Suprapubic skin (tissue), 4 donors: ENCODE data around the gene MSRB3. TPM values are rescaled to one million over a fixed set of nuclear protein-coding genes. Genes with fewer than 3 reads are reported as not detected.

Experiments
- DNase-seq, 2 donors: peaks; one replicate each; pipeline ENCODE4 v3.0.0-alpha.2; 2019; ENCODE audit warnings: low spot score in 2 of 2
- H3K27ac ChIP-seq: fragments of 200-600 bp; sonication (generic); one replicate; pipeline ENCODE4 v1.5.1; 2019
- H3K27me3 ChIP-seq: fragments of 200-600 bp; sonication (generic); one replicate; pipeline ENCODE4 v1.5.1; 2019
- H3K36me3 ChIP-seq: fragments of 200-600 bp; sonication (generic); one replicate; pipeline ENCODE4 v1.5.1; 2019
- H3K4me1 ChIP-seq: fragments of 200-600 bp; sonication (generic); one replicate; pipeline ENCODE4 v1.5.1; 2019
- H3K4me3 ChIP-seq: fragments of 200-600 bp; sonication (generic); one replicate; pipeline ENCODE4 v1.5.1; 2019; ENCODE audit warnings: mild to moderate bottlenecking
- H3K9me3 ChIP-seq: fragments of 200-600 bp; sonication (generic); one replicate; pipeline ENCODE4 v1.5.1; 2019
- EP300 ChIP-seq: sonication (generic); formaldehyde crosslinking; IDR thresholded peaks from one replicate; pipeline ENCODE4 v1.6.1; 2017; ENCODE audit warnings: antibody characterized with exemption
- POLR2A ChIP-seq, 2 donors: fragments of 450-650 bp; IDR thresholded peaks; one replicate each; pipeline ENCODE4 v1.6.1; 2017; ENCODE audit warnings: antibody characterized with exemption in 2 of 2, mild to moderate bottlenecking in 2 of 2, moderate library complexity in 2 of 2
- POLR2AphosphoS5 ChIP-seq, 3 donors: sonication (generic); formaldehyde crosslinking; IDR thresholded peaks; one replicate each; pipeline ENCODE4 v1.6.1; 2017; ENCODE audit warnings: antibody characterized with exemption in 3 of 3
- WGBS: methylation state at CpG from one replicate; pipeline ENCODE4 v1.1.5; 2018; 5-methylcytosine and 5-hydroxymethylcytosine counted together
- total RNA-seq, 4 donors: library from RNA; depleted of rRNA; stranded (reverse); fragments of >200 nt; gene quantifications; one replicate each; pipeline ENCODE4 v1.1.0, GENCODE V29; 2016
- TF ChIP-seq, protein P1 (sequence below), 2 donors: fragments of 200-600 bp in 1 of 2; fragments of 450-650 bp in 1 of 2; sonication (generic) in 1 of 2; IDR thresholded peaks; one replicate each; pipeline ENCODE4 v1.5.1; 2016 to 2019; ENCODE audit warnings: antibody characterized with exemption in 2 of 2, mild to moderate bottlenecking in 1 of 2, moderate library complexity in 1 of 2

MSRB3 gene
- total RNA-seq, 4 donors from 2014 or later: 5.2 to 16.9 (median 9.8) TPM

DNA sequence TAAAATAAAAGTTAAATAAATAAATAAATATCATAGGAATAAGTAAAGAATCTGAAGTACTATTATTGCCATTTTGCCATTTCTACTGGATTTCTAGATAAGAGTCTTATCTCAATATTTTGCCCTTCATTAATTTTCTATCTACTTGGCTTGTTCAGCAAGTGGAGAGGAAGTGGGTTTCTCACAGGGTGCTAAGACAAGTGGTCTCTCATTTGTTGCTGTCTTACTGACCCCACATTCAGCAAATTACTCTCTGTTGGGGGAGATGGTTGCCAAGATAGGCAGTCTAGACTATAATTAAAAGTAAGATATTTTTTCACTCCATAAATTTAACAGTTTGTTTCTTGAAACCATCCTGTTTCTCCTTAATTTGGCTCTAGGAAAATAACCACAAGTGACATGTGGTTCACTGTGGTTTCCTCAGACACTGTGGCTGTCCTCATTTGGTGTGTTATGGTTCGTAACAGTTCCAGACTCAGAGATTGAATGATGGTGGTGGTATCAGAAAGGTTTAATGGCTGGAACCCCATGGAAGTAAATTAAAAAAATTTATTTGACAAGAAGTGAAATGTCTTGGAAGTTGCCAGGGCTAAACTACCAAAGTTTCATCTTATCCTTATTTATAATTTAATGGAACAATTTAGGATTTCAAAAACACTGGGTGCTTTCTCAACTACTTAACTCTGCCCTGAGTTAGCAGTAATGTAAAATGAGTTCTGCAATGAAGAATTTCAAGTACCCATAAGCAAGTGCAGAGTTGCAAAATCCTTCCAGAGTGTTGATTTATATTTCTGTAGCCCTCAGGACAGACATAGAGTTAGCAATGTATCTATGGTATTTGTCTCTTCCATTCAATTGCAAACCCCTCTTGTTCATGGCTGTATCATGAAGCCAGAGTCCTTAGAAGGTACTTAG, 214.8 kb downstream of the MSRB3 start:
- Histone ChIP-seq H3K27ac (no peak overlapping the region), H3K9me3 (no peaks in the 10 kb centered on the region), H3K27me3 (no peaks in the 10 kb centered on the region), H3K4me1 (no peaks in the 10 kb centered on the region), H3K36me3 (no peaks in the 10 kb centered on the region), H3K4me3 (no peak overlapping the region)
- TF ChIP-seq POLR2A (IDR thresholded peaks at IDR 0.05) (no peak), EP300 (no peak), POLR2AphosphoS5 (IDR thresholded peaks at IDR 0.05) (no peak)
- TF ChIP-seq, protein P1, sequence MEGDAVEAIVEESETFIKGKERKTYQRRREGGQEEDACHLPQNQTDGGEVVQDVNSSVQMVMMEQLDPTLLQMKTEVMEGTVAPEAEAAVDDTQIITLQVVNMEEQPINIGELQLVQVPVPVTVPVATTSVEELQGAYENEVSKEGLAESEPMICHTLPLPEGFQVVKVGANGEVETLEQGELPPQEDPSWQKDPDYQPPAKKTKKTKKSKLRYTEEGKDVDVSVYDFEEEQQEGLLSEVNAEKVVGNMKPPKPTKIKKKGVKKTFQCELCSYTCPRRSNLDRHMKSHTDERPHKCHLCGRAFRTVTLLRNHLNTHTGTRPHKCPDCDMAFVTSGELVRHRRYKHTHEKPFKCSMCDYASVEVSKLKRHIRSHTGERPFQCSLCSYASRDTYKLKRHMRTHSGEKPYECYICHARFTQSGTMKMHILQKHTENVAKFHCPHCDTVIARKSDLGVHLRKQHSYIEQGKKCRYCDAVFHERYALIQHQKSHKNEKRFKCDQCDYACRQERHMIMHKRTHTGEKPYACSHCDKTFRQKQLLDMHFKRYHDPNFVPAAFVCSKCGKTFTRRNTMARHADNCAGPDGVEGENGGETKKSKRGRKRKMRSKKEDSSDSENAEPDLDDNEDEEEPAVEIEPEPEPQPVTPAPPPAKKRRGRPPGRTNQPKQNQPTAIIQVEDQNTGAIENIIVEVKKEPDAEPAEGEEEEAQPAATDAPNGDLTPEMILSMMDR (IDR thresholded peaks at IDR 0.05): no peak
- 65% methylated on average over 1 of the region's 1 CpG for WGBS
- DNase-seq: no peak

DNA sequence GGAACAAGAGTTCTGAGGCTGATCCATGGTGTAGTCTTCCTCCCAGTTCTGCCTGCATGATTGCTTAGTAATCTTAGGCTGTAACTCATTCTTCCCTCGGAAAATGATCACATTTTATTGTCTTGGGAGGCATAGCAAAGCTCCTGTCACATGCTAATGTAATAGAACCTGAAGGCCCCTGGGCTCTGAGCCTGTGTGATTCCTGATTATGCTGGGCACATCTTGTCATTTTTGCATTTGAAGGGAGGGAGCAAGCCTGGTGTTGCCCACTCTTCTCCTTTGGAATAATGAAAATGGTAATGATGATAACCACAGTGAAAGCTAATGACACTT, 215.4 kb downstream of the MSRB3 start:
- Histone ChIP-seq H3K4me1 (no peaks in the 10 kb centered on the region), H3K9me3 (no peaks in the 10 kb centered on the region), H3K4me3 (no peak overlapping the region), H3K27me3 (no peaks in the 10 kb centered on the region), H3K27ac (no peak overlapping the region), H3K36me3 (no peaks in the 10 kb centered on the region)
- 77% methylated on average over 1 of the region's 1 CpG for WGBS
- TF ChIP-seq POLR2AphosphoS5 (IDR thresholded peaks at IDR 0.05): no peak
- TF ChIP-seq POLR2A (IDR thresholded peaks at IDR 0.05): no peak
- no peak for TF ChIP-seq EP300
- TF ChIP-seq, protein P1 (IDR thresholded peaks at IDR 0.05): no peak
- no peak for DNase-seq

DNA sequence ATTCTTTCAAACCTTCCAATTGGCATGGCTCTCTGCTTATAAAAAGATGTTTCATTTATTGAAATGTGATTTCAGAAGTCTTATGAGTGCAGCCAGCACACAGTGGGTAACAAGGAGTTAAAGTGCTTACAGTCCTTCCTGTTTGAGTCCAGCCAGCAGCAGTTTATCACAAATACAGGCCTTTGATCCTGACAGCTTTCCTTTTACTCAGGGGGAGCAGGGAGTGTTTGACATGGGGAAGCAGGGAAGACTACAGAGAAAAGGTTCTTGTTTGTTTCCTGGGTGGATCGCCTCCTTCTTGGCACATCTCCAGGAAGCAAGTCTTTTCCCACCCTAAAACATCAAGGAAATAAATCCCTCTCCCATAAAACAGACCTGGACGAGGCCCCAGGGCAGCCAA, 216.1 kb downstream of the MSRB3 start:
- no peak overlapping the region for H3K27ac ChIP-seq
- TF ChIP-seq, protein P1 (IDR thresholded peaks at IDR 0.05): no peak
- TF ChIP-seq POLR2A (IDR thresholded peaks at IDR 0.05) (no peak), POLR2AphosphoS5 (IDR thresholded peaks at IDR 0.05) (no peak), EP300 (no peak)
- no peaks in the 10 kb centered on the region for H3K4me1 ChIP-seq
- no peak overlapping the region for H3K4me3 ChIP-seq
- H3K36me3 ChIP-seq: no peaks in the 10 kb centered on the region
- H3K27me3 ChIP-seq: no peaks in the 10 kb centered on the region
- WGBS: 69% methylated on average over 2 of the region's 2 CpGs
- no peaks in the 10 kb centered on the region for H3K9me3 ChIP-seq
- DNase-seq: no peak

DNA sequence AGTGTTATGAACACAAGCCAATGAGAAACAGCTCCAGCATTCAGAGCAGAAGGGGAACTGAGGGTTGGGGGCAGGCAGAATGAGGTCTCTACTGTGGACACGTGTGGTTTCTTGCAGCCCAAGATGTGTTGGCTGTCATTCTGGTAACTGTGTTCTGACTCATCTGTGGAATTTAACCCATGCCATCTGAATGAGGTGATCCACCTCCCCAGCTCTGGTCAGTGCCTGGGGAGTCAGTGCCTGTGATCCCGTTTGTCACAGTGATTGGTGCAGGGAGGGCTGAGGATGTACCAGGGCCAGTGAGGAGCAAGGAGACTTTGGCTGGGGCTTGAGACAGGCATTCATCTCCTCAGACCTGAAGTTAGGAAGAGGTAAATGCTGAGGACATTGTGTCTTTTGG, 216.8 kb downstream of the MSRB3 start:
- TF ChIP-seq POLR2AphosphoS5 (IDR thresholded peaks at IDR 0.05) (no peak), POLR2A (IDR thresholded peaks at IDR 0.05) (no peak), EP300 (no peak)
- TF ChIP-seq, protein P1 (IDR thresholded peaks at IDR 0.05): no peak
- Histone ChIP-seq H3K27me3 (no peaks in the 10 kb centered on the region), H3K27ac (no peak overlapping the region), H3K4me3 (no peak overlapping the region), H3K9me3 (no peaks in the 10 kb centered on the region), H3K36me3 (no peaks in the 10 kb centered on the region), H3K4me1 (no peaks in the 10 kb centered on the region)
- WGBS: 17% methylated on average over 2 of the region's 2 CpGs
- no peak for DNase-seq

DNA sequence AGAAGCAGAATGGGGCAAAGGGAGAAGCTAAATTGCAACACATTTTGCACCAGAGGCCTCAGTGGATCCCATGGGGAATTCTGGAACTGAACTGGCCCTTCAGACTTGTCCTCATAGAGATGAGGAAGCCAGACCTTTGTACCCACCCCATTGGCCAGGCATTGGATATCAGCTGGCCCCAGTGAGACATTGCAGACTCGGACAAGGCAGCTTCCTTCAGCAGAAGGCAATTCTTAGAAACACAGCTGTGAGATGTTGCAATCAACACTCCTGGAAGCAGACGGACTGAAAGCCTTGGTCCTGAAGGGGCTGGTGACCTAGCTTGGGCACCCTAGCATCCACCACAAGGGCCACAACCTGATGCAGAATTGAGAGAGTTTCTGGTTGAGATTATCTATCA, 218.1 kb downstream of the MSRB3 start:
- 33% methylated on average over 1 of the region's 2 CpGs for WGBS
- DNase-seq: no peak
- peaks cover 6% of the 10 kb centered on the region for H3K4me1 ChIP-seq

More for the DNA sequence above, 218.1 kb downstream of the MSRB3 start:
- no peak overlapping the region for H3K4me3 ChIP-seq
- H3K36me3 ChIP-seq: no peaks in the 10 kb centered on the region
- no peak overlapping the region for H3K27ac ChIP-seq
- no peaks in the 10 kb centered on the region for H3K27me3 ChIP-seq
- H3K9me3 ChIP-seq: no peaks in the 10 kb centered on the region
- TF ChIP-seq POLR2A (IDR thresholded peaks at IDR 0.05) (no peak), POLR2AphosphoS5 (IDR thresholded peaks at IDR 0.05) (no peak), EP300 (no peak)
- TF ChIP-seq, protein P1 (IDR thresholded peaks at IDR 0.05): no peak
